ENCODE data around the gene HECTD4.

HECTD4 gene

GRCh38 chr12:112288638-112289037, 93.6 kb downstream of the HECTD4 start:
- H3K9me3 Mint-ChIP-seq: peaks cover 10% of the 10 kb centered on the region
- H3K4me1 Mint-ChIP-seq: no peaks in the 10 kb centered on the region
- H3K36me3 Mint-ChIP-seq (ENCODE audit: low read depth): peaks cover 44% of the 10 kb centered on the region
- H3K27ac Mint-ChIP-seq: no peak overlapping the region
- no peak for DNase-seq
- TF ChIP-seq, protein P1, sequence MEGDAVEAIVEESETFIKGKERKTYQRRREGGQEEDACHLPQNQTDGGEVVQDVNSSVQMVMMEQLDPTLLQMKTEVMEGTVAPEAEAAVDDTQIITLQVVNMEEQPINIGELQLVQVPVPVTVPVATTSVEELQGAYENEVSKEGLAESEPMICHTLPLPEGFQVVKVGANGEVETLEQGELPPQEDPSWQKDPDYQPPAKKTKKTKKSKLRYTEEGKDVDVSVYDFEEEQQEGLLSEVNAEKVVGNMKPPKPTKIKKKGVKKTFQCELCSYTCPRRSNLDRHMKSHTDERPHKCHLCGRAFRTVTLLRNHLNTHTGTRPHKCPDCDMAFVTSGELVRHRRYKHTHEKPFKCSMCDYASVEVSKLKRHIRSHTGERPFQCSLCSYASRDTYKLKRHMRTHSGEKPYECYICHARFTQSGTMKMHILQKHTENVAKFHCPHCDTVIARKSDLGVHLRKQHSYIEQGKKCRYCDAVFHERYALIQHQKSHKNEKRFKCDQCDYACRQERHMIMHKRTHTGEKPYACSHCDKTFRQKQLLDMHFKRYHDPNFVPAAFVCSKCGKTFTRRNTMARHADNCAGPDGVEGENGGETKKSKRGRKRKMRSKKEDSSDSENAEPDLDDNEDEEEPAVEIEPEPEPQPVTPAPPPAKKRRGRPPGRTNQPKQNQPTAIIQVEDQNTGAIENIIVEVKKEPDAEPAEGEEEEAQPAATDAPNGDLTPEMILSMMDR (IDR thresholded peaks at IDR 0.05): no peak
- H3K4me3 Mint-ChIP-seq: no peak overlapping the region
- no peaks in the 10 kb centered on the region for H3K27me3 Mint-ChIP-seq (ENCODE audit: low read depth, poor library complexity)

DNA sequence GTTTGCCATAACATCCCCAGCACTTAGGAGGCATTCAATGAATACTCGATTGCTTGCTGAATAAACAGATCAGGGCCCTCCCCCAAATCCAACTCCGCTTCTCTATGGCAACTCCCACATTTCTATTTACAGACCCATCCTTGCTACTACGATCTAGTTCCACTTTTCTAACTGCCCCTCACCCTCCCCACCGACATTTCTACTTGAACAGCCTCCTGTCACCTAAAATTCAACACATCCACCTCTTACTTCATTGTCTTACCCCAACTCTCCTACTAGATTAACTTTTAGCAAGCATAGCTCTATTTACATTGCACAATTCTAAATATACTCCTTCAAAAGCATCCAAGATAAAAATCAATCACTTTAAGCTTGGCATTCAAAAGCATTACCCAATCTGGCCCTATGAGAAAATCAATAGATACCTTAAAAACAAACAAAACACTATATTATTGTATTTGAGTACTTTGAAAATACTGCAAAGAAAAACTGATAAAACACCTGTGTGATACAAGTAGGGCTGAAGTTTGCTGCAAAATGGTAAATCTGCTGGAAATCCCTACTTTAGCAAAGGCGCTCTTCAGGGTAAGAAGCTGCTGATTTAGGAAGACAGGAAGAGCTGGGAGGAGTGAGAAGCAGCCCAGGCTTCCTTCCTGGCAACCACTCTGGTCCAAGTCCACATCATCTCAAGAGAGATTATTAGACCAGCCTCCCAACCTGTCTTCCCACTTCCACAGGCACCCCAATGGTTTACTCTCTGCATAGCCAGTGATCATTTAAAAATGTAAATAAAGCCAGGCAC, 96.4 kb downstream of the HECTD4 start:
- DNase-seq: no peak
- peaks cover 8% of the 10 kb centered on the region for H3K9me3 Mint-ChIP-seq
- no peak overlapping the region for H3K27ac Mint-ChIP-seq
- no peaks in the 10 kb centered on the region for H3K27me3 Mint-ChIP-seq (ENCODE audit: low read depth, poor library complexity)
- peaks cover 28% of the 10 kb centered on the region for H3K36me3 Mint-ChIP-seq (ENCODE audit: low read depth)
- no peak overlapping the region for H3K4me3 Mint-ChIP-seq
- TF ChIP-seq, protein P1 (IDR thresholded peaks at IDR 0.05): no peak
- H3K4me1 Mint-ChIP-seq: no peaks in the 10 kb centered on the region

DNA sequence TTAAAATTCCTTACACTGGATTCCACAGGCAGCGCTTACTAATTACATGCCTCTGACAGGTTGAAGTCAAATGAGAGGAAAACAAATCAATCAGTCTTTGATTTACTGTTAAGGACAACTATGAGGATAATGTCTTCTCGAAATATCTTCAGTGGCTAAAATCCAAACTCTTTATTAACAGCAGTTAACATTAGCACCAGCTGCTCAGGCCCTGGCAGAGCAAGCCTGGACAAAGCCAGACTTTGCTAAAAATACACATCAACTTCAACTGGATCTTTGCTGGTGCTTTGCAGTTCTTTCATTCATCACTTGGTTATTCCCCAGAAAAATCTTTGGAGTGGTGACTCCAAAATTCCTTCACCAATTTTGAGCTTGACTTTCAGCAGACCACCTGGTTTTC, 98.7 kb downstream of the HECTD4 start:
- peaks cover 10% of the 10 kb centered on the region for H3K36me3 Mint-ChIP-seq (ENCODE audit: low read depth)
- no peaks in the 10 kb centered on the region for H3K9me3 Mint-ChIP-seq
- no peak overlapping the region for H3K4me3 Mint-ChIP-seq
- TF ChIP-seq, protein P1 (IDR thresholded peaks at IDR 0.05): no peak
- no peaks in the 10 kb centered on the region for H3K27me3 Mint-ChIP-seq (ENCODE audit: low read depth, poor library complexity)
- no peak for DNase-seq
- peak overlapping the region; percentile 85 for H3K27ac Mint-ChIP-seq
- no peaks in the 10 kb centered on the region for H3K4me1 Mint-ChIP-seq

DNA sequence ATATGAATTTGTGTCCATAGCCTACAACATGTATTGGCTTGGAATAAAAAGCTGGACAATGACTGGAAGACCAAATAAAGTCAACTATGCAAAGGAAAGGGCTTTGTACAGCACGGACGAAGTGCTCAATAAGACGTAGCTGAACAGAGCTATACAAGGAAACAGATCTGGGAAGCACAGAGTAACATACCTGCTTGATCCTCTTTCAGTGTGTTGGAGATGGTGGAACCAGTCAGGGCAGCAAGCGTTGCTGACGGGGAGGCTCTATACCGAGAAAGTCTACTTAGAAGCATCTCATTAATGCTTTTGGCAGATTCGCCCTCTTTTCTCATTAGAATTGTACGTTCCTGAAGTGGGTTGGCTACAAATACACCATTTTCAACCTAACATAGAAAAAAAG, 99.3 kb downstream of the HECTD4 start:
- TF ChIP-seq, protein P1 (IDR thresholded peaks at IDR 0.05): no peak
- no peak for DNase-seq
- H3K27ac Mint-ChIP-seq: peak overlapping the region; percentile 78
- H3K27me3 Mint-ChIP-seq (ENCODE audit: low read depth, poor library complexity): no peaks in the 10 kb centered on the region
- no peak overlapping the region for H3K4me3 Mint-ChIP-seq
- peaks cover 11% of the 10 kb centered on the region for H3K36me3 Mint-ChIP-seq (ENCODE audit: low read depth)
- H3K4me1 Mint-ChIP-seq: no peaks in the 10 kb centered on the region
- H3K9me3 Mint-ChIP-seq: no peaks in the 10 kb centered on the region

DNA sequence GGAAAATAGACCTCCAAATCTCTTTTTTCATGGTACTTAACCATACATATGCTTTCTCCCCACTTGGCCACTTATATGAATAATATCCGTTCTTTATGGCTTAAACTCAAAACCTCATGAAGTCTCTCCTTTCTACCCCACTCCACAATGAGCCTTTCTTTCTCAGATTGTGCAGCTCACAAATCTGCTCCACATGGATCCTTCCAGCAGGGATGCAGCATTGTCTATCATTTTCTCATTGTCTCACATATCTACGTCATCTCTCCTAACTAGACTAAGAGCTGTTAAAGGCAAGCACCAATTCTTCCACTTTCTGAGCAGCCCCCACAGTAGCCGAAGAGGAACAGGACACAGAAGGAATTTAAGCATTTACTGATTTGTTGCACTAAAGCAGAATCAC, 106.4 kb downstream of the HECTD4 start:
- H3K4me3 Mint-ChIP-seq: no peak overlapping the region
- no peaks in the 10 kb centered on the region for H3K4me1 Mint-ChIP-seq

More for the DNA sequence above, 106.4 kb downstream of the HECTD4 start:
- H3K9me3 Mint-ChIP-seq: no peaks in the 10 kb centered on the region
- TF ChIP-seq, protein P1 (IDR thresholded peaks at IDR 0.05): no peak
- no peak overlapping the region for H3K27ac Mint-ChIP-seq
- H3K27me3 Mint-ChIP-seq (ENCODE audit: low read depth, poor library complexity): no peaks in the 10 kb centered on the region
- H3K36me3 Mint-ChIP-seq (ENCODE audit: low read depth): peaks cover 32% of the 10 kb centered on the region
- no peak for DNase-seq
